PFSK-1 (cell line): ENCODE data around the gene EPM2AIP1.

ENCODE experiments used
- FOXP2 ChIP-seq: optimal IDR thresholded peaks from 2 replicates; pipeline ENCODE3; 2011; ENCODE audit warnings: borderline replicate concordance, control low read depth, inconsistent platforms; ENCODE audit not compliant: insufficient read depth; ENCODE audit errors: extremely low read length, extremely low read depth
- POLR2AphosphoS5 ChIP-seq: IDR thresholded peaks from 2 replicates; pipeline ENCODE4 v1.6.1; 2012; ENCODE audit warnings: low read depth, mild to moderate bottlenecking, control low read depth, low read length, moderate library complexity
- REST ChIP-seq, 2 experiments: IDR thresholded peaks; 2 replicates each; pipeline versions ENCODE4 v1.6.1 to v1.8.0; 2011 to 2012; ENCODE audit warnings: low read depth in 2 of 2, low read length in 2 of 2, control low read depth in 1 of 2, inconsistent platforms in 1 of 2, mild to moderate bottlenecking in 1 of 2, moderate library complexity in 1 of 2; ENCODE audit not compliant: insufficient read depth in 1 of 2
- SIN3A ChIP-seq: IDR thresholded peaks from 2 replicates; pipeline ENCODE4 v1.6.1; 2012; ENCODE audit warnings: mild to moderate bottlenecking, low read length, moderate library complexity, borderline replicate concordance; ENCODE audit not compliant: insufficient read depth
- TAF1 ChIP-seq: IDR thresholded peaks from 2 replicates; pipeline ENCODE4 v1.6.1; 2012; ENCODE audit warnings: low read length, control low read depth, borderline replicate concordance; ENCODE audit not compliant: insufficient read depth

EPM2AIP1 gene

GRCh38 chr3:36954452-36955134, 38.3 kb downstream of the EPM2AIP1 start:
- TF ChIP-seq POLR2AphosphoS5 (no peak), REST (IDR thresholded peaks at IDR 0.05; ENCODE audit: insufficient read depth in 1 of 2, low read depth in 2 of 2, low read length in 2 of 2) (no peak), FOXP2 (no peak), SIN3A (no peak), TAF1 (no peak)

GRCh38 chr3:36945333-36945980, 47.5 kb downstream of the EPM2AIP1 start:
- TF ChIP-seq REST (IDR thresholded peaks at IDR 0.05; ENCODE audit: insufficient read depth in 1 of 2, low read depth in 2 of 2, low read length in 2 of 2) (no peak), POLR2AphosphoS5 (no peak), TAF1 (no peak), FOXP2 (no peak), SIN3A (no peak)

DNA sequence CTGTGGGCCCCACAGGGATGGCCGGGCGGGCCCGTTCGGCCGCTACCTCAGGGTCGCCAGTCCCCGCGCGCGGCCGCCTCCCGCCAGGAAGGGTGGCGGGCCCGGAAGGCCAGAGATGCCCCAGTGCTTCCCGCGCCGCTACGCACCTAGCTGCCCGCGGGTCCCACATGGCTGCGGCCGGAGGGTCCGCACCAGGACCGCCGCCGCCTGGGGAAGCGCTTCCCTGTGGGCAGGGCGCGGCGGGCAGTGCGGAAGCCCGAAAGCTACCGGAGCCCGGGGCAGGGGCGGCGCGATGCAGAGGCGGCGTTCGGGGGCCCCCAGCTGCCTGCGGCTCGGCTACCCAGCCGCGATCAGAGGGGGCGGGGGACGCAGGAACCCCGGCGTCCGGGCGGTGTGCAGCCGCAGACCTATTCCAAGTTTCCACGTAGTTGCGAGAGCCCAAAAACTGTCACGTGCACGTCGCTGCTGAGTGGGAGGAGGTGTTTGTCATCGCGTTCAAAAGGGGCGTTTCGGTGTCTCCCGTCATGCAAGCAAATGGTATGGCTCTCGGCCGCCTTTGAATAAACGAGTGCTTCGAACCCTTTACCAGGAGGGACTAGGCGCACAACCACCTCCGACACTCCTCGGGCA, 48.2 kb downstream of the EPM2AIP1 start, which contains the start of gene TRANK1:
TRANK1 (minus strand) TSS at position 414 of the 630 bp plus-strand sequence; CDS start at position 169, 245 bp downstream.
- no peak for TF ChIP-seq POLR2AphosphoS5
- no peak for TF ChIP-seq SIN3A
- TF ChIP-seq FOXP2: no peak
- TF ChIP-seq TAF1: no peak
- no peak for TF ChIP-seq REST (IDR thresholded peaks at IDR 0.05; ENCODE audit: insufficient read depth in 1 of 2, low read depth in 2 of 2, low read length in 2 of 2)

- TF ChIP-seq REST (IDR thresholded peaks at IDR 0.05; ENCODE audit: insufficient read depth in 1 of 2, low read depth in 2 of 2, low read length in 2 of 2) (no peak), FOXP2 (no peak), POLR2AphosphoS5 (no peak), SIN3A (no peak), TAF1 (no peak)
These were observed 48.8 kb downstream of the EPM2AIP1 start for GRCh38 chr3:36944012-36944640.
